Endothelial cell (in vitro differentiated cells): ENCODE measurements around the gene MATK. TPM values are rescaled to one million over a fixed set of nuclear protein-coding genes. Genes with fewer than 3 reads are reported as not detected.

ENCODE experiments used
- DNase-seq: peaks from one replicate; pipeline ENCODE4 v3.0.0; 2021; ENCODE audit warnings: low spot score
- H3K27ac Mint-ChIP-seq: one replicate; pipeline ENCODE4 v1.8.0; 2021; ENCODE audit warnings: mixed read lengths, inconsistent platforms; ENCODE audit not compliant: unreplicated experiment
- H3K27me3 Mint-ChIP-seq: one replicate; pipeline ENCODE4 v1.8.0; 2021; ENCODE audit warnings: mild to moderate bottlenecking, moderate library complexity, mixed read lengths, inconsistent platforms; ENCODE audit not compliant: unreplicated experiment
- H3K36me3 Mint-ChIP-seq: one replicate; pipeline ENCODE4 v1.8.0; 2021; ENCODE audit warnings: mild to moderate bottlenecking, low read depth, mixed read lengths, inconsistent platforms; ENCODE audit not compliant: unreplicated experiment
- H3K4me1 Mint-ChIP-seq: one replicate; pipeline ENCODE4 v1.8.0; 2021; ENCODE audit warnings: mild to moderate bottlenecking, mixed read lengths, inconsistent platforms; ENCODE audit not compliant: unreplicated experiment
- H3K4me3 Mint-ChIP-seq: one replicate; pipeline ENCODE4 v1.8.0; 2021; ENCODE audit warnings: mild to moderate bottlenecking, mixed read lengths, inconsistent platforms; ENCODE audit not compliant: unreplicated experiment
- H3K9me3 Mint-ChIP-seq: one replicate; pipeline ENCODE4 v1.8.0; 2021; ENCODE audit warnings: mixed read lengths, inconsistent platforms; ENCODE audit not compliant: unreplicated experiment
- total RNA-seq: library from RNA; stranded (reverse); fragmentation: NEBNext Ultra II Directional; extraction: Animal tissue kit (Norgen Biotek cat#: 25700); gene quantifications from one replicate; pipeline ENCODE4 v1.2.1, GENCODE V29; 2021; ENCODE audit not compliant: unreplicated experiment
- TF ChIP-seq, protein P1 (sequence below): fragments of 200-600 bp; sonication (generic); IDR thresholded peaks from one replicate; pipeline ENCODE4 v1.5.0; 2021; ENCODE audit warnings: antibody characterized with exemption; ENCODE audit not compliant: unreplicated experiment

The MATK gene
- total RNA-seq, 1 donor from 2014 or later: 10.9 TPM

DNA sequence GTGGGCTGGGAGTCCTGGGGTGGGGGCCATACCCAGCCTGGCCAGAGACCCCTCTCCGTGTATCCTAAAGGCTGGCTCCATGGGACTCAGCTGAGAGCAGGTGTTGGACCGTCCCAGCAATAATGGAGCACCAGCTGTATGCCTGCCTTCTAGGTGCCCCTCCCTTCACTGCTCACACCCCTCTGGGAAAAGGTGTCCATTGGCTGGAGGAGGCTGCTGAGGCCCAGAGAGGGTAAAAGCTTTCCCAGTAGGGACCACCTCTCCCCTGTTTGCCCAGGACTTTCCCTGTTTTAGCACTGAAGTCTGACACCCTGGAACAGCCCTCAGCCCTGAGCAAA lies 10.8 kb downstream of the MATK start:
- Mint-ChIP-seq H3K4me3 (no peak overlapping the region), H3K36me3 (peaks cover 4% of the 10 kb centered on the region), H3K4me1 (no peaks in the 10 kb centered on the region), H3K27ac (no peak overlapping the region), H3K27me3 (peaks cover 9% of the 10 kb centered on the region), H3K9me3 (no peaks in the 10 kb centered on the region)
- DNase-seq: no peak
- TF ChIP-seq, protein P1, sequence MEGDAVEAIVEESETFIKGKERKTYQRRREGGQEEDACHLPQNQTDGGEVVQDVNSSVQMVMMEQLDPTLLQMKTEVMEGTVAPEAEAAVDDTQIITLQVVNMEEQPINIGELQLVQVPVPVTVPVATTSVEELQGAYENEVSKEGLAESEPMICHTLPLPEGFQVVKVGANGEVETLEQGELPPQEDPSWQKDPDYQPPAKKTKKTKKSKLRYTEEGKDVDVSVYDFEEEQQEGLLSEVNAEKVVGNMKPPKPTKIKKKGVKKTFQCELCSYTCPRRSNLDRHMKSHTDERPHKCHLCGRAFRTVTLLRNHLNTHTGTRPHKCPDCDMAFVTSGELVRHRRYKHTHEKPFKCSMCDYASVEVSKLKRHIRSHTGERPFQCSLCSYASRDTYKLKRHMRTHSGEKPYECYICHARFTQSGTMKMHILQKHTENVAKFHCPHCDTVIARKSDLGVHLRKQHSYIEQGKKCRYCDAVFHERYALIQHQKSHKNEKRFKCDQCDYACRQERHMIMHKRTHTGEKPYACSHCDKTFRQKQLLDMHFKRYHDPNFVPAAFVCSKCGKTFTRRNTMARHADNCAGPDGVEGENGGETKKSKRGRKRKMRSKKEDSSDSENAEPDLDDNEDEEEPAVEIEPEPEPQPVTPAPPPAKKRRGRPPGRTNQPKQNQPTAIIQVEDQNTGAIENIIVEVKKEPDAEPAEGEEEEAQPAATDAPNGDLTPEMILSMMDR: no peak

DNA sequence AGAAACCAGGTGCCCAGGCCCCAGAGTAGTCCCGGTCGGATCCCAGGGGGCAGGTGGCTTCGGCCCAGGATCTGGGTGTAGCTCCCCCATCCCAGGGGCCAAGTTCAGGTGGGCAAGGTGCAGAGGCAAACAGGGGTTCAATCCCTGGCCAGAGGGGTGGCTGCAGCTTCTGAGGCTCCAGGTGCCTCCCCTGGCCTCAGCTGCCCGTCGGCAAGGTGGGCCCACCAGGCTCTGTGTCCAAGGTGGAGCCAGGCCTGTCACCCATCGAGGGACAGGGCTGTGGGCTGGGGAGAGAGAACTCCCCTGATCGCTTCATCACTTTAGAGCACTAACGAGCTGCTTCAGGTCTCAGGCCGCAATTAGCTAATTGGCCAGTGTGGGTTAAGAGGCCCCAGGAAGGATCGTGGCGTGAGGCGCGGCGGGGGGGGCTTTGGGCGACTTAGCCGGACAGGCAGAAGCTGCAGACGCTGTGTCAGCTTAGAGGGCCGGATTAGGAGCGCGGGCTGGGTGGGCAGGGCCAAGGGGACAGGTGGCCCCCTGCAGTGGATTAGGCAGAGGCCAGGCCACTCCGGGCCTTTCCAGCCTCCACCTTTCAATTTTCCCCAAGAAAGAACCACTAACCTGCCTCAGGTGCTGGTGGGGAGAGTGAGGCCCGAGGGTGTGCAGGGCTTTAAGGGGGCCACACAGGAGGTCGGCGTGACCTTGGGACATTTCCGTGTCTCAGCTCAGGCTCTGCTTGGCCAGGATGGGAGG lies 11.4 kb downstream of the MATK start:
- H3K4me1 Mint-ChIP-seq: no peaks in the 10 kb centered on the region
- TF ChIP-seq, protein P1: no peak
- no peak for DNase-seq
- no peak overlapping the region for H3K4me3 Mint-ChIP-seq
- no peaks in the 10 kb centered on the region for H3K9me3 Mint-ChIP-seq
- no peak overlapping the region for H3K27ac Mint-ChIP-seq
- peaks cover 4% of the 10 kb centered on the region for H3K36me3 Mint-ChIP-seq
- H3K27me3 Mint-ChIP-seq: peaks cover 9% of the 10 kb centered on the region

DNA sequence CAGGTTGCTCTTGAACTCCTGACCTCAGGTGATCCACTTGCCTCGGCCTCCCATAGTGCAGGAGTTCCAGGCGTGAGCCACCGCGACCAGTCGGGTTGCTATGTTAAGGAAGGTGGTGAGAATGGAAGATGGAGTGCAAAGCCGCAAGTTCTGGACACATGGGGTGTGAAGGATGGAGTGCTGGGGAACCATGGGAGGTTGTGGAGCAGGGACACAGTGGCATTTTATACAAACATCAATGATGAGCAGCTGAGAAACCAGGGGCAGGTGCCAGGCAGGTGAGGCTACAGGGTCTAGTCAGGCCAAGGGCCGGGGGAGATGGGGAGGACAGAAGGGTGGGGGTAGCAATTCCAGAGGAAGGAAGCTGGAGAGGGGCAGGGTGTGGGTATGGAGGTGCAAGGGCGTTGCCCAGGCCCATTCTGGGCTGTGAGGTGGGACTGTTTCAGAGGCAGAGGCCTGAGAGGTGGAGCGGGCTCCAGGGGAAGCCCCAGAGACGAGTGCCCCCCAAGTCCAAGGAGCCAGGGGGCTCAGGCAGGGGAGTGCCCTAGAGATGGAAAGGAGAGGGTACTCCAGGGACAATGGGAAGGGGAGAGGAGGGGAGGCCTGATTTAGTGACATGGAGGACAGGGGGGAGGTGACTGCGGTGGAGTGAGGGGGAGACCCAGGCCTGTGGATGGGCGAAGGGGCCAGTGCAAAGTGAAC lies 12.2 kb downstream of the MATK start:
- H3K36me3 Mint-ChIP-seq: peaks cover 5% of the 10 kb centered on the region
- no peak overlapping the region for H3K4me3 Mint-ChIP-seq
- H3K27me3 Mint-ChIP-seq: peaks cover 10% of the 10 kb centered on the region
- no peaks in the 10 kb centered on the region for H3K9me3 Mint-ChIP-seq
- DNase-seq: no peak
- TF ChIP-seq, protein P1: no peak
- no peaks in the 10 kb centered on the region for H3K4me1 Mint-ChIP-seq
- no peak overlapping the region for H3K27ac Mint-ChIP-seq

DNA sequence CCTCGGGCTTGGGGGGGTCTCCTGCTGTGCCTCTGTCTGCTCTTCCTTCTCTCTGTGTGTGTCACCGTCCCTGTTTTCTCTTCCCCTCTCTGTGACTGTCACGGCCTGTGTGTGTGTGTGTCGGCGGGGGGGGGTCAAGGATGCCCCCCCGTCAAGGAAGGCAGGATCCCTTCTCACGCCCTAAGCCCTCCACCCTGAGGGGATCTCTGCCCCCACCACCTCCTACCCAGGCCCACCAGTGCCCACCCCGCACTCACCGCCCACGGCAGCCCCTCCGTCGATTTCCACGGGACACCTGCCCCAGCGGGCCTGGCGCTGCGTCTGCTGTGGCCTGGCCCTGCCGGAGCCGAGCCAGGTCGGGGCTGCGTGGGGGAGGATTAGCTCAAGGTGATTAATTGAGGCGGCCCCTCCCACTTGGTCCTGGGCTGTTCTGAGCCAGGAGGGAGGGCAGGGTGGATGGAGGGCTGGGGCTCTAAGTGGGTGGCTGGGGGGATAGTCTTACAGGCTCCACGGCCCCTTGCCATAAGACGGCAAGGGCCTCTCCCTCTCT lies 14.2 kb downstream of the MATK start, which contains the start of gene RAX2:
TSS of gene RAX2 (minus strand) at position 323 of the 550 bp plus-strand sequence. CDS start 486 bp downstream, outside the sequence.
- TF ChIP-seq, protein P1: no peak
- Mint-ChIP-seq H3K4me1 (no peaks in the 10 kb centered on the region), H3K27me3 (peaks cover 12% of the 10 kb centered on the region), H3K36me3 (peaks cover 7% of the 10 kb centered on the region), H3K4me3 (peak within 1 kb of the TSS; percentile 14), H3K9me3 (no peaks in the 10 kb centered on the region), H3K27ac (no peak within 1 kb of the TSS)
- DNase-seq: no peak
